Activated CD8-positive, alpha-beta memory T cell treated with anti-CD3 and anti-CD28 coated beads, Interleukin-2, amount 50 U/mL, for 48 hours (primary cell): ENCODE data around the gene PPFIA4.

ENCODE experiments used
- DNase-seq: peaks from one replicate; pipeline ENCODE4 v3.0.0-alpha.2; 2020

The PPFIA4 gene

DNA sequence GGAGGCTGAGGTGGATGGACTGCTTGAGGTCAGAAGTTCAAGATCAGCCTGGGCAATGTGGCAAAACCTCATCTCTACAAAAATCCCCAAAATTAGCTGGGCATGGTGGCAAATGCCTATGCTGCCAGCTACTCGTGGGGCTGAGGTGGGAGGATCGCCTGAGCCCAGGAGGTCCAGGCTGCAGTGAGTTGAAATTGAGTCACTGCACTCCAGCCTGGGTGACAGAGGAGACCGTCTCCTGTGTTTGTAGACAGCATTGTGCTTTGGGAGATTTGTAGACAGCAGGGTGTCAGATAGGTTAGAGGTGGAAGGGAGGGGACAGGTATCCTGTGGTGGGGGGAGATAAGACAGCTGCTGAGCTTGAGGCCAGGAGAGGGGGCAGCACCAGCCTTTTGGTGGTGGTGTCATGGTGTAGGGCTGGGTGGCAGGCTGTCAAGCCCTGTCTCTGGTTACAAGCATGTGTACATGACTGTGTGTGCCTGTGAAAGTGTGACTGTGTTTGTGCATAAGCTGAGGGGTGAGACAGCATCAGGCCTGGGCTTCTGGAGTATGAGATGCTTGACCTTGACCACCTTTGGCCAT, 15.2 kb downstream of the PPFIA4 start:
- no peak for DNase-seq

DNA sequence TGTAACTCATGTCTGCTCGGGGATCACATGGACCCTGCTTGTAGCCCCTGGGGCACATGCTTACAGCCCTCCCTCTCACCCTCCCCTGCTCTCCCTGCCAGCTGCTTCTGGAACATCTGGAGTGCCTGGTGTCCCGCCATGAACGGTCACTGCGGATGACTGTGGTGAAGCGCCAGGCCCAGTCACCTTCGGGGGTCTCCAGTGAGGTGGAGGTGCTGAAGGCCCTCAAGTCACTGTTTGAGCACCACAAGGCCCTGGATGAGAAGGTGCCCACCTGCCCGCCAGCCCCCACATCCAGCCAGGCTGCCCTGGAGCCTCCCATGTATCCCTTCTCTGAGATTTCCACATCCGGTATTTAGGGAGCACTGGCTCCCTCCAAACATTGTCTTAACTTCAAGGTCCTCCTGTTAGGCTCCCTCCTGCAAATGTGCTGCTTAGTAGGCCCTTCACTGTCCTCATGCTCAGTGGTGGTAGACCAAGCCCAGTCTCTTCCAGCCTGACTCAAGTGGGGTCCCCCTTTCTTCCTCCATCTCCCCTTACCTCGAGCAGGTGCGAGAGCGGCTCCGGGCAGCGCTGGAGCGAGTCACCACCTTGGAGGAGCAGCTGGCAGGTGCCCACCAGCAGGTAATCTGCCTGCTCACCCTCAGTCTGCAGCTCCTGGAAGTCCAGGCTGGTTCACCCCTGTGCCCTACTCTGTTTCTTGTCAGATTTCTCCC, 17.7 kb downstream of the PPFIA4 start:
- no peak for DNase-seq

DNA sequence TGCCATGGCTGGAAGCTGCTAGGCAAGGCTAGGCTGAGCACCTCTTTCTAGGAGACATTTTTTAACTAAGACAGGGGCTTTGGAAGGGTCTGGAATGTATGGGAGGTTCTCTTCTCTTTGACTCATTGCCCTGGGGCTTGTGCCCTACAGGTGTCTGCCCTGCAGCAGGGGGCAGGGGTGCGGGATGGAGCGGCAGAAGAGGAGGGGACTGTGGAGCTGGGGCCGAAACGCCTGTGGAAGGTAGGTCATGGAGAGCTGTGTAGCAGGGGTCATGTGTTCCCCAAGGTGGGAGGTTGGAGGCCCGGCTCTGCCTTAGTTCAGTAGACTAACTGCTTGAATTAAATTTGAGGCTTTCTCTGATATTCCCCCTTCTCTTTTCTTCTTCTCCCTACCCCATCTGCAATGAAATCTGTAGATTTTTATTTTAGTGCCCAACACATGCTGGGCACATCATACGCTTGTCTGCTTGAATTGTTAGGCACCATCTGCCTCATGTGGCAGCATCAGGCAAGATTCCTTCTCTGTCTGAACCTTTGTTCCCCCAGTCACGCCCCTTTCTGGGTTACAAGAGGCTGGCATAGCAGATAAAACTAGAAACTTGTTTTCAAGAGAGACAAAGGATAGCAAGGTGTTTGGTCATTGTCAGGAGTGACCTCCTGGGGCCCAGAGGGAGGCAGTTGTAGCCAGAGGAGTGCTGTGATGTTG, 18.4 kb downstream of the PPFIA4 start:
- no peak for DNase-seq

- DNase-seq, result no peak
Measured at GRCh38 chr1:203045336-203045735, 19.0 kb downstream of the PPFIA4 start.

- DNase-seq, result no peak
Measured at GRCh38 chr1:203045821-203046594, 19.7 kb downstream of the PPFIA4 start.

DNA sequence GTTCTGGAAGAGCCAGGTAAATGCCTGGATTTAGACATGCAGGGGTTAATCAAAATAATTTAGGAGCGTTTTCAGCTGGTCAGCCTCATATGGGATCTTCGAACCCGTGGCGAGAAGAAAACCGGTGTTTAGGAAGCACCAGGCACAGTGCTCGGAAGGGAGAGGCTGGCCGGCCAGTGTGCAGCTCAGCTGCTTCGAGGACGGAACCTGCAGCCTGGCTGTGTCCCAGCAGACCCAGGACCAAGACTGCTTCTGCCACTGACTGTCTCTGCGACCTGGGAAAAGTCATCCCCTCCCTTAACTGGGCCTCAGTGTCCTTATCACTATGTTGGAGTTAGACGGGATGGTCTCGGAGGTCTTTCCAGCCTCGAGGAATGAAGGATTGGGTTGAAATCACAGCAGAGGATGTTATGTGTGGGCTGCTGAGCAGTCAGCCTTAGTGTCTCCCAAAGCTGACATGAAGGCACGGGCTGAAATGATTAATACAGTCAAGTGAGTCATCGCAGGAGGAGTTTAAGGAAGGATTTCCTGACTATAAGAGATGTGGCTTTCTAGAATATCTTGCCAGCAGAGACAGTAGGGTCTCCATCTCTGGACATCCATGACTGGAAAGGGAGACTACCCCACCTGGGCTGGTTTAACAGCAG, 20.8 kb downstream of the PPFIA4 start:
- DNase-seq, result no peak

DNA sequence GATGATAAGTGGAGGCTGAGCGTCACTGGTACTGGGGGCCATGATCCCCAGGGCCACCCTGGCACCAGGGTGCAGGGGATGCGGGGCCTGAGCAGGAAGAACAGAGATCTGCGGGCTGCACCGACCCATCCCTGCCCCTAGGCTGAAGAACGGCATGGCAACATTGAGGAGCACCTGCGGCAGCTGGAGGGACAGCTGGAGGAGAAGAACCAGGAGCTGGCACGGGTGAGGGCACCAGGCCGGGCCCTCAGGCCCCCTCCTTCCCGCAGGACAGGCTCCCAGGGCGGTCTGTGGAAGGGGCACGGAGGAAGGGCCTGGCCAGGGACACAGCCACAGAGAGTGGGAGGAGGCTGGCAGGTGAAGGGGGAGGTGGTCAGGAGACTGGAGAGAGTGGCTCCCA, 21.8 kb downstream of the PPFIA4 start:
- DNase-seq, result no peak

GRCh38 chr1:203048555-203049051, 22.3 kb downstream of the PPFIA4 start:
- DNase-seq, result no peak

DNA sequence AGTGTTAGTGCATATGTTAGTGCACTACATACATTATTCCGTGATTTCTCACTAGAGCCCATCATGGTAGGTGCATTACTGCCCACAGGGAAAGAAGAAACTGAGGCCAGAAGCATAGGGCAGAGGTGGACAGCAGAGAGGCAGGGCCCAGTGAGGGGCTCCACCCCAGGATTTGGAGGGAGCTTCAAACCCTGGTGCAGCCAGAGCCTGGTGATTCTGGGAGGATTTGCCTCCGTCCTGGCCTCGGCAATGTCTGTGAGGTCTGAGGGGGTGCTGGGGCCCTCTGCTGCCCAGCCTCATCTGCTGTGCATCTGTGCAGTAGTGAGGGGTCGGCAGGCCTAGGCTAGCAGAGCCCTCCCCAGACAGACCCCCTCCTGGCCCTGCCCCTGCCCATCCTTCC, 22.8 kb downstream of the PPFIA4 start:
- DNase-seq, result no peak

GRCh38 chr1:203049576-203050180, 23.4 kb downstream of the PPFIA4 start:
- no peak for DNase-seq

DNA sequence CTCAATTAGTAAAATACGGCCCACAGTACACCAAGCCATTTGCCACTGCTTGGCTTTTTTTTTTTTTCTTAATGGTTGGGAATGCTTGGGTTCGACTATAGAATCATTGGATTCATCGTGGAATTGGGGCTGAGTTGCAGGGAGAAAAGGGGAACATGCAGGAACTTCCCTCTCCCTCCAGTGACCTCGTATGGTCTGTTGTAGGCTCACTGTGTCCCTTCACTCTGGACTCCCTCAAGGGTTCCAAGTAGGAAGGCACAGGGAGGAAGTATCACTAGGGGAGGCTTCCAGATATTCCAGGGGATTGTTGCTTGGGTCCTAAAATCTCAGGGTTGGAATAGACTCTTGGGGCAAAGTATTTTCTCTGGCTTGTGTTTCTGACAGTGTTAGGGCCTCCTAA, 24.5 kb downstream of the PPFIA4 start:
- DNase-seq, result no peak

DNA sequence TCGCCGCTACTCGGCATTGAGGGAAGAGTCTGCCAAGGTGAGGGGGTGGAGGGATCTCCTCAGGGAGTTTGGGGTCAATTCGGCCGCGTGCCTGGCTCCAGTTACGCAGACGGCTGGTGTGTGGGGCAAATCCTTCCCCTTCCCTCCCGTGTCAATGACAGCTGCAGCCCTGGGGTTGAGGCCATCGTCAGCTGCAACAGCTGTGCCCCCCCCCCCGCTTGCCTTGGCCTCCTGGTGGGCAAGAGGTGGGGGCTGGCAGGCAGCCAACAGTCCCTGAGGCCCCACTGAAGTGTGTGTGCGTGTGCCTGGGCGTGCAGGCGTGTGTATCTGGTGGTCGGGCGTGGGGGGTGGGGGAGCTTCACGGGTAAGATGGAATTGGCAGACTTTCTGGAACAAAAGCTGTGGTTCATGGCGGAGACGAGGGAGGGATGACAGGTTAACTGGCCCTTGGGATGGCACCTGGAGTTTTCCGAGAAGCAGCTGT, 25.6 kb downstream of the PPFIA4 start:
- DNase-seq, result no peak

GRCh38 chr1:203052601-203053000, 26.3 kb downstream of the PPFIA4 start:
- DNase-seq, result no peak

GRCh38 chr1:203054184-203054583, 27.9 kb downstream of the PPFIA4 start:
- DNase-seq, result no peak

GRCh38 chr1:203054642-203055041, 28.4 kb downstream of the PPFIA4 start:
- DNase-seq, result no peak

- DNase-seq, result no peak
Measured at GRCh38 chr1:203055161-203055799, 29.0 kb downstream of the PPFIA4 start.

- no peak for DNase-seq
Measured at GRCh38 chr1:203056012-203056411, 29.7 kb downstream of the PPFIA4 start.

DNA sequence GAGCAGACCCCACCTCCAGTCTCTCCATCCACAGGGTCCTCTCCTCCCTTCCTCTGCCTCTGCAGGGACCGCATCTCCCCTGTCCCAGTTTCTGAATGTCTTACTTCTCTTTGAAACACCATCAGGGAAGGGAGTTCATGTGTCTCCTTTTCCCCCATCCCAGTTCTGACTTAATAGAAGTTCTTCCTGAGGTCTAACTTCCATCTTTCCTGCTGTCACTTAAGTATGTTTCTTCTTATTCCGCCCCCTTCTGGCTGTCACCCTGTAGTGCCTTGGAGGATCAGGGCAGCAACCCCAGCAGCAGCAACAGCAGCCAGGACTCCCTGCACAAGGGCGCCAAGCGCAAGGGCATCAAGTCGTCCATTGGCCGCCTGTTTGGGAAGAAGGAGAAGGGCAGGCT, 30.2 kb downstream of the PPFIA4 start:
- DNase-seq, result no peak

DNA sequence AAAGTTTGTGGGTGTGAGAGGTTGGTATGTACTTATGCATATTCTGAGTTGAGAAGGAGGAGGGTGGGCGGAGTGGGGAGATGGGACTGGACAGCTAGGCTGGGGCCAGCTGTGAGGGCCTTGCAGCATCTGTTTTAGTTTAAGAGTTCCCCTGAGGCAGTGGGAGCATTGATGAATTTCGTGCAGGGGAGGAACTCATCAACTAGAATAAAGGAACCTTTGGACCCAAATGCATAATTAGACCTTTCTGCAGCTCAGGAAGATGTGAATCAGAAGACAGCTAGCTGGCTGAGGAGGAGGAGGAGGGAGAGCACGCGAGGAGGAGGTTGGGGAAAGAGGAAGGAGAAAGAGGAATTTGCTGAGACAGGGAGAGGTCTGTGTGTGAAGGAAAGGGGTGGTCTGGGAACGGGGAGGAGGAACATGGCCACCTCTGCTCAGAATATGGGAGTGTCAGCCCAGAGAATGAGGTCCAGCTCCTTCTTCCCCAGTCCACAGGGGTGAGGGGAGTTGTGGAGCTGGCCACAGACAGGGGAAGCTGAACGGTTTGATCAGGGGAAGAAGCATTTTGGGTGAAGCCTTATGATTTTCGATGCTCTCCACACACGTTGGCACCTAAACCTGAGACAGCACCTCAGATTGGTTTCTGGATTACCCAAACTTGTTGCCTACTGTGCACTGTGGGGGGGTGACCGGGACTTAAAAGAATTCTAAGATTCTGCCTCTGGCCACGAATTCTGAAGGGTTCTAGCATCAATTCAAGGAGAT, 31.8 kb downstream of the PPFIA4 start:
- DNase-seq, result no peak

GRCh38 chr1:203058676-203058935, 32.3 kb downstream of the PPFIA4 start:
- no peak for DNase-seq

- DNase-seq, result no peak
Measured at GRCh38 chr1:203059485-203059884, 33.2 kb downstream of the PPFIA4 start.
